Keratinocyte (primary cell): ENCODE measurements around the gene TCHH. TPM values are rescaled to one million over a fixed set of nuclear protein-coding genes. Genes with fewer than 3 reads are reported as not detected.

Experiments
- DNase-seq: peaks from one replicate; pipeline ENCODE4 v3.0.0-alpha.2; 2011; ENCODE audit warnings: low read depth, missing footprints, low spot score
- FAIRE-seq: peaks from 2 replicates; lab custom pipeline; 2011; peaks lifted over from hg19 to GRCh38; lab: Jason Lieb, UNC
- H2AFZ ChIP-seq: 2 replicates; pipeline ENCODE4 v1.6.0; 2012; ENCODE audit warnings: low read length, control low read depth, inconsistent platforms; ENCODE audit not compliant: control insufficient read depth
- H3K27ac ChIP-seq: 2 replicates; pipeline ENCODE4 v1.5.1; 2011; ENCODE audit warnings: low read length; ENCODE audit not compliant: control insufficient read depth, insufficient read depth
- H3K27me3 ChIP-seq: 3 replicates; pipeline ENCODE4 v1.6.0; 2011; ENCODE audit warnings: low read length; ENCODE audit not compliant: control insufficient read depth, insufficient read depth; ENCODE audit errors: extremely low read depth
- H3K36me3 ChIP-seq, 2 experiments: 2 replicates in 1 of 2; 3 replicates in 1 of 2; pipeline ENCODE4 v1.5.1; 2011; ENCODE audit warnings: low read length in 2 of 2, mild to moderate bottlenecking in 1 of 2; ENCODE audit not compliant: control insufficient read depth in 2 of 2, insufficient read depth in 2 of 2; ENCODE audit errors: extremely low read depth in 1 of 2
- H3K4me1 ChIP-seq: 3 replicates; pipeline ENCODE4 v1.5.1; 2011; ENCODE audit warnings: low read length; ENCODE audit not compliant: control insufficient read depth, insufficient read depth; ENCODE audit errors: extremely low read depth
- H3K4me2 ChIP-seq: 3 replicates; pipeline ENCODE4 v1.6.0; 2011; ENCODE audit warnings: low read depth, low read length; ENCODE audit not compliant: control insufficient read depth, insufficient read depth; ENCODE audit errors: extremely low read depth
- H3K4me3 ChIP-seq, 3 experiments: fragments of 200-600 bp in 1 of 3; sonication (generic) in 1 of 3; 2 replicates in 2 of 3; 3 replicates in 1 of 3; pipeline ENCODE4 v1.5.1; 2011 to 2016; ENCODE audit warnings: low read length in 3 of 3, mild to moderate bottlenecking in 3 of 3, control low read depth in 2 of 3, inconsistent platforms in 1 of 3, low read depth in 1 of 3, mixed read lengths in 1 of 3, mixed run types in 1 of 3, moderate library complexity in 1 of 3; ENCODE audit not compliant: control insufficient read depth in 2 of 3, insufficient read depth in 2 of 3; ENCODE audit errors: extremely low read depth in 1 of 3
- H3K79me2 ChIP-seq: 2 replicates; pipeline ENCODE4 v1.6.0; 2012; ENCODE audit warnings: low read length; ENCODE audit not compliant: control insufficient read depth, insufficient read depth
- H3K9ac ChIP-seq: 3 replicates; pipeline ENCODE4 v1.6.0; 2011; ENCODE audit warnings: low read length; ENCODE audit not compliant: control insufficient read depth, insufficient read depth; ENCODE audit errors: extremely low read depth
- H3K9me1 ChIP-seq: 3 replicates; pipeline ENCODE4 v1.6.0; 2011; ENCODE audit warnings: low read length; ENCODE audit not compliant: control insufficient read depth, insufficient read depth; ENCODE audit errors: extremely low read depth
- H3K9me3 ChIP-seq: 2 replicates; pipeline ENCODE4 v1.5.1; 2012; ENCODE audit warnings: low read depth, low read length; ENCODE audit not compliant: control insufficient read depth
- H4K20me1 ChIP-seq: 3 replicates; pipeline ENCODE4 v1.6.0; 2011; ENCODE audit warnings: low read length; ENCODE audit not compliant: control insufficient read depth, insufficient read depth; ENCODE audit errors: extremely low read depth
- CTCF ChIP-seq, 3 experiments: IDR thresholded peaks in 1 of 3; conservative IDR thresholded peaks in 1 of 3; optimal IDR thresholded peaks in 1 of 3; 2 replicates in 2 of 3; 3 replicates in 1 of 3; pipeline versions ENCODE3 to v1.5.1; 2011; ENCODE audit warnings: low read length in 3 of 3, mild to moderate bottlenecking in 3 of 3, moderate library complexity in 2 of 3, control low read depth in 1 of 3, inconsistent platforms in 1 of 3; ENCODE audit not compliant: insufficient read depth in 2 of 3; ENCODE audit errors: extremely low read depth in 1 of 3
- EZH2 ChIP-seq: IDR thresholded peaks from one replicate; pipeline ENCODE4 v1.6.1; 2012; ENCODE audit warnings: inconsistent platforms, mild to moderate bottlenecking, low read length, moderate library complexity
- dilution Hi-C: fragments of 300-500 bp; cut with MboI; formaldehyde crosslinking; loops from one replicate; pipeline ENCODE4 v1.7.0; 2020; ENCODE audit warnings: low sequenced_read_pairs; ENCODE audit not compliant: extremely low pct_ligation_motif_present
- polyA plus RNA-seq, 5 experiments: library from polyadenylated mRNA; depleted of rRNA in 3 of 5; stranded (reverse) in 3 of 5; stranded (forward) in 1 of 5; unstranded in 1 of 5; fragments of >200 nt; gene quantifications; 1 replicate in 1 of 5; 2 replicates in 3 of 5; 3 replicates in 1 of 5; pipeline versions ENCODE4 v1.2.1 to v1.2.3, GENCODE V29; 2011 to 2012; ENCODE audit warnings: missing spikeins in 2 of 5, low read depth in 1 of 5, low replicate concordance in 1 of 5

Gene TCHH
- polyA plus RNA-seq, 1 donor (not counting 4 experiments of a cell fraction or from before 2014, with no cell fraction given): 0.25 TPM

GRCh38 chr1:152110860-152111514, 4.3 kb downstream of the TCHH start:
- H3K79me2 ChIP-seq: no peaks in the 10 kb centered on the region
- peak; percentile 45 for TF ChIP-seq EZH2
- no peak for TF ChIP-seq CTCF (optimal IDR thresholded peaks at IDR 0.05 in 1 of 3, IDR thresholded peaks at IDR 0.05 in 1 of 3, conservative IDR thresholded peaks at IDR 0.05 in 1 of 3; ENCODE audit: extremely low read depth in 1 of 3, insufficient read depth in 2 of 3, low read length in 3 of 3)
- H3K4me2 ChIP-seq: peak overlapping the region; percentile 96
- no peak overlapping the region for H3K9ac ChIP-seq
- H3K4me3 ChIP-seq: peak overlapping the region; percentile 40 to 61 (median 56)
- no peaks in the 10 kb centered on the region for H3K36me3 ChIP-seq
- H4K20me1 ChIP-seq: no peaks in the 10 kb centered on the region
- H3K9me1 ChIP-seq: no peaks in the 10 kb centered on the region
- H3K27me3 ChIP-seq: peaks cover 39% of the 10 kb centered on the region
- no peak overlapping the region for H3K27ac ChIP-seq
- peak overlapping the region; percentile 78 for H2AFZ ChIP-seq
- DNase-seq (no peak), FAIRE-seq (no peak)
- H3K9me3 ChIP-seq: no peaks in the 10 kb centered on the region
- dilution Hi-C loops: no loop called here
- peaks cover 13% of the 10 kb centered on the region for H3K4me1 ChIP-seq

GRCh38 chr1:152110365-152110859, 4.8 kb downstream of the TCHH start:
- peaks cover 39% of the 10 kb centered on the region for H3K27me3 ChIP-seq
- no peaks in the 10 kb centered on the region for H3K79me2 ChIP-seq
- no peak overlapping the region for H3K9ac ChIP-seq
- peak overlapping the region; percentile 96 for H3K4me2 ChIP-seq
- H3K27ac ChIP-seq: no peak overlapping the region
- no peaks in the 10 kb centered on the region for H4K20me1 ChIP-seq
- no peak for TF ChIP-seq CTCF (optimal IDR thresholded peaks at IDR 0.05 in 1 of 3, IDR thresholded peaks at IDR 0.05 in 1 of 3, conservative IDR thresholded peaks at IDR 0.05 in 1 of 3; ENCODE audit: extremely low read depth in 1 of 3, insufficient read depth in 2 of 3, low read length in 3 of 3)
- TF ChIP-seq EZH2: peak; percentile 7
- dilution Hi-C loops: no loop called here
- peak overlapping the region; percentile 78 for H2AFZ ChIP-seq
- peaks cover 13% of the 10 kb centered on the region for H3K4me1 ChIP-seq
- no peaks in the 10 kb centered on the region for H3K36me3 ChIP-seq
- H3K9me1 ChIP-seq: no peaks in the 10 kb centered on the region
- peak overlapping the region; percentile 40 to 61 (median 56) for H3K4me3 ChIP-seq
- no peaks in the 10 kb centered on the region for H3K9me3 ChIP-seq
- DNase-seq: no peak
- peak; percentile 17 for FAIRE-seq
